SKM-1 (cell line): ENCODE measurements around the gene UCHL3.
A peak's percentile ranks its signal among the peaks of the same experiment; 100 is the strongest.

ENCODE experiments used
- DNase-seq: peaks from one replicate; lab custom pipeline; 2025; ENCODE audit not compliant: unreplicated experiment; lab: John Stamatoyannopoulos, UW

The UCHL3 gene

GRCh38 chr13:75547917-75548316 is 1.7 kb upstream of the UCHL3 start:
- no peak for DNase-seq

- DNase-seq = peak; percentile 22
These were observed 572 bp downstream of the UCHL3 start for GRCh38 chr13:75550159-75550567.

GRCh38 chr13:75554464-75554863 is 4.9 kb downstream of the UCHL3 start:
- DNase-seq = no peak

- no peak for DNase-seq
These were observed 5.4 kb downstream of the UCHL3 start for GRCh38 chr13:75554981-75555380.

GRCh38 chr13:75555836-75556235 is 6.2 kb downstream of the UCHL3 start:
- DNase-seq = no peak

- DNase-seq = no peak
These were observed 7.4 kb downstream of the UCHL3 start for GRCh38 chr13:75556961-75557360.

- no peak for DNase-seq
These were observed 8.7 kb downstream of the UCHL3 start for GRCh38 chr13:75558145-75558840.

GRCh38 chr13:75566658-75567057 is 17.1 kb downstream of the UCHL3 start:
- DNase-seq = no peak

GRCh38 chr13:75569576-75569975 is 20.0 kb downstream of the UCHL3 start:
- DNase-seq = no peak

GRCh38 chr13:75579529-75579928 is 29.9 kb downstream of the UCHL3 start:
- DNase-seq = no peak

GRCh38 chr13:75581874-75582640 is 32.5 kb downstream of the UCHL3 start:
- no peak for DNase-seq

- DNase-seq = no peak
These were observed 33.5 kb downstream of the UCHL3 start for GRCh38 chr13:75583091-75583490.

GRCh38 chr13:75585153-75585552 is 35.6 kb downstream of the UCHL3 start:
- DNase-seq = no peak

- DNase-seq = peak; percentile 13
These were observed 38.1 kb downstream of the UCHL3 start for GRCh38 chr13:75587679-75588078.

GRCh38 chr13:75596657-75597182 is 47.1 kb downstream of the UCHL3 start:
- DNase-seq = no peak

- no peak for DNase-seq
These were observed 50.8 kb downstream of the UCHL3 start for GRCh38 chr13:75600371-75600770.

- no peak for DNase-seq
These were observed 53.4 kb downstream of the UCHL3 start for GRCh38 chr13:75603038-75603437.

- no peak for DNase-seq
These were observed 57.9 kb downstream of the UCHL3 start for GRCh38 chr13:75607447-75607846.

GRCh38 chr13:75610466-75610865 is 60.9 kb downstream of the UCHL3 start:
- no peak for DNase-seq

GRCh38 chr13:75612354-75612753 is 62.8 kb downstream of the UCHL3 start:
- no peak for DNase-seq

- no peak for DNase-seq
These were observed 67.6 kb downstream of the UCHL3 start for GRCh38 chr13:75617230-75617629.

- no peak for DNase-seq
These were observed 68.7 kb downstream of the UCHL3 start for GRCh38 chr13:75618308-75618707.
